HepG2 (cell line): ENCODE results near the gene S100A8.

Experiments used
- CTCF ChIP-seq: sonication (generic); formaldehyde crosslinking; IDR thresholded peaks from 2 replicates; pipeline ENCODE4 v1.5.0; 2020; ENCODE audit warnings: mild to moderate bottlenecking, missing genetic modification reagents, moderate library complexity
- SALL1 ChIP-seq: sonication (generic); formaldehyde crosslinking; IDR thresholded peaks from 2 replicates; pipeline ENCODE4 v1.8.0; 2022; ENCODE audit warnings: mild to moderate bottlenecking, missing genetic modification reagents

DNA sequence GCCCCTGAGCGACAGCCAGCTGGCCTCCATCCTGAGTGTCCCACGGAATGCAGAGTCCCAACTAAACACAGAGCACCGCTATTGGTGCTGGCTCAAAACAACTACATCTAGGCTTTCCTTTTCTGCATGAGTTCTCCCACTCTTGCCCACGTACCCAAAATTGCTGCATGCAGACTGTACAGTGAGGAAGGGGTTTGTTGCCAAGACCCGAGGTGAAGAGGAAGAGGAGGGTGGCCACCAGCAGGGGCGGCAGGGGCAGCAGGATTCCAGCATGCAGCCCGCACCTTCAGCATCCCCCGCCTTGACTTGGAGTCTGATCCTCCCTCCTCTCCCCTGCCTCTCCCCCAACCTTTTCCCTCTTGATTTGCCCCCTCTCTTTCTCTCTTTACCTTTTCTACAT, 25.2 kb downstream of the S100A8 start:
- TF ChIP-seq SALL1 (CRISPR knock-in tag) (no peak), CTCF (CRISPR knock-in tag) (no peak)
